WTC11 (cell line): ENCODE data around the gene ARHGAP22.
A peak's percentile ranks its signal among the peaks of the same experiment; 100 is the strongest.

Experiments
- AR ChIP-seq: fragments of 250-450 bp; sonication (Bioruptor Pico); IDR thresholded peaks from 2 replicates; pipeline ENCODE4 v1.9.0; 2021; ENCODE audit warnings: mild to moderate bottlenecking
- ATF1 ChIP-seq: sonication (generic); formaldehyde crosslinking; IDR thresholded peaks from 2 replicates; pipeline ENCODE4 v1.8.1; 2023; ENCODE audit warnings: mild to moderate bottlenecking, moderate library complexity, missing genetic modification reagents
- CTCF ChIP-seq: fragments of 200-600 bp; IDR thresholded peaks from 2 replicates; pipeline ENCODE4 v1.8.0; 2022; ENCODE audit warnings: antibody characterized with exemption
- E2F4 ChIP-seq: sonication (generic); formaldehyde crosslinking; IDR thresholded peaks from 2 replicates; pipeline ENCODE4 v1.8.1; 2022; ENCODE audit warnings: low read depth, mild to moderate bottlenecking, moderate library complexity, missing genetic modification reagents, borderline replicate concordance
- ESRRA ChIP-seq: sonication (generic); formaldehyde crosslinking; IDR thresholded peaks from 2 replicates; pipeline ENCODE4 v1.8.1; 2022; ENCODE audit warnings: mild to moderate bottlenecking, missing genetic modification reagents, borderline replicate concordance
- MYBL2 ChIP-seq: sonication (generic); formaldehyde crosslinking; IDR thresholded peaks from 2 replicates; pipeline ENCODE4 v1.8.1; 2023; ENCODE audit warnings: mild to moderate bottlenecking, moderate library complexity, missing genetic modification reagents
- NR1H2 ChIP-seq: sonication (generic); formaldehyde crosslinking; IDR thresholded peaks from 2 replicates; pipeline ENCODE4 v1.9.0; 2021; ENCODE audit warnings: mild to moderate bottlenecking, moderate library complexity, missing genetic modification reagents
- NR2C2 ChIP-seq: sonication (generic); formaldehyde crosslinking; IDR thresholded peaks from 2 replicates; pipeline ENCODE4 v1.8.0; 2022; ENCODE audit warnings: mild to moderate bottlenecking, missing genetic modification reagents
- TEAD1 ChIP-seq: sonication (generic); formaldehyde crosslinking; IDR thresholded peaks from 2 replicates; pipeline ENCODE4 v1.8.0; 2022; ENCODE audit warnings: mild to moderate bottlenecking, missing genetic modification reagents
- TP53 ChIP-seq: sonication (generic); formaldehyde crosslinking; IDR thresholded peaks from 2 replicates; pipeline ENCODE4 v1.8.1; 2023; ENCODE audit warnings: mild to moderate bottlenecking, missing genetic modification reagents
- TF ChIP-seq, protein P1 (sequence below): sonication (generic); formaldehyde crosslinking; IDR thresholded peaks from 2 replicates; pipeline ENCODE4 v1.8.0; 2022; ENCODE audit warnings: mild to moderate bottlenecking, missing genetic modification reagents
- TF ChIP-seq, protein P2 (sequence below): sonication (generic); formaldehyde crosslinking; conservative IDR thresholded peaks from 2 replicates; pipeline ENCODE4 v1.8.1; 2022; ENCODE audit warnings: mild to moderate bottlenecking, missing genetic modification reagents
- TF ChIP-seq, protein P3 (sequence below): sonication (generic); formaldehyde crosslinking; IDR thresholded peaks from 2 replicates; pipeline ENCODE4 v1.8.0; 2023; ENCODE audit warnings: missing genetic modification reagents

GRCh38 chr10:48535416-48536155 lies 69.3 kb downstream of the ARHGAP22 start:
- TF ChIP-seq CTCF (no peak), ESRRA (no peak), TEAD1 (no peak), AR (CRISPR knock-in tag) (no peak), NR1H2 (CRISPR knock-in tag) (no peak), ATF1 (CRISPR knock-in tag) (no peak), E2F4 (CRISPR knock-in tag) (no peak), TP53 (CRISPR knock-in tag) (no peak), MYBL2 (CRISPR knock-in tag) (no peak), NR2C2 (no peak)
- TF ChIP-seq, protein P1, sequence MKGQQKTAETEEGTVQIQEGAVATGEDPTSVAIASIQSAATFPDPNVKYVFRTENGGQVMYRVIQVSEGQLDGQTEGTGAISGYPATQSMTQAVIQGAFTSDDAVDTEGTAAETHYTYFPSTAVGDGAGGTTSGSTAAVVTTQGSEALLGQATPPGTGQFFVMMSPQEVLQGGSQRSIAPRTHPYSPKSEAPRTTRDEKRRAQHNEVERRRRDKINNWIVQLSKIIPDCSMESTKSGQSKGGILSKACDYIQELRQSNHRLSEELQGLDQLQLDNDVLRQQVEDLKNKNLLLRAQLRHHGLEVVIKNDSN (CRISPR knock-in tag) = peak; percentile 76
- TF ChIP-seq, protein P2, sequence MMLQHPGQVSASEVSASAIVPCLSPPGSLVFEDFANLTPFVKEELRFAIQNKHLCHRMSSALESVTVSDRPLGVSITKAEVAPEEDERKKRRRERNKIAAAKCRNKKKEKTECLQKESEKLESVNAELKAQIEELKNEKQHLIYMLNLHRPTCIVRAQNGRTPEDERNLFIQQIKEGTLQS (CRISPR knock-in tag) = no peak
- TF ChIP-seq, protein P3, sequence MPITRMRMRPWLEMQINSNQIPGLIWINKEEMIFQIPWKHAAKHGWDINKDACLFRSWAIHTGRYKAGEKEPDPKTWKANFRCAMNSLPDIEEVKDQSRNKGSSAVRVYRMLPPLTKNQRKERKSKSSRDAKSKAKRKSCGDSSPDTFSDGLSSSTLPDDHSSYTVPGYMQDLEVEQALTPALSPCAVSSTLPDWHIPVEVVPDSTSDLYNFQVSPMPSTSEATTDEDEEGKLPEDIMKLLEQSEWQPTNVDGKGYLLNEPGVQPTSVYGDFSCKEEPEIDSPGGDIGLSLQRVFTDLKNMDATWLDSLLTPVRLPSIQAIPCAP (CRISPR knock-in tag) = no peak
